WTC11 (cell line): Measurements from ENCODE around the gene GOLGA2. TPM values are rescaled to one million over a fixed set of nuclear protein-coding genes. Genes with fewer than 3 reads are reported as not detected.

Experiments used
- ATAC-seq: fragments of 200-7000 bp; cut with Tn5 transposase; 2 replicates; pipeline ENCODE4 v1.10.0; 2021; ENCODE audit warnings: mild to moderate bottlenecking, moderate library complexity
- CTCF ChIA-PET: fragments of 300-600 bp; sonication (Branson Sonifier 250); formaldehyde crosslinking; loops from one replicate; lab custom pipeline; 2021; ENCODE audit warnings: antibody characterized with exemption; lab: Charles Lee
- POLR2A ChIA-PET: fragments of 350-600 bp; sonication (Branson Sonifier 250); formaldehyde crosslinking; loops from one replicate; lab custom pipeline; 2021; ENCODE audit warnings: antibody characterized with exemption; lab: Charles Lee
- DNase-seq: peaks from one replicate; pipeline ENCODE4 v3.0.0; 2021; ENCODE audit warnings: low spot score
- H3K27ac Mint-ChIP-seq: 2 replicates; pipeline ENCODE4 v1.8.0; 2021; ENCODE audit warnings: mixed read lengths
- H3K27me3 Mint-ChIP-seq: 2 replicates; pipeline ENCODE4 v1.8.0; 2021; ENCODE audit warnings: low read depth, mild to moderate bottlenecking, moderate library complexity, mixed read lengths
- H3K36me3 Mint-ChIP-seq: 2 replicates; pipeline ENCODE4 v1.8.0; 2021; ENCODE audit warnings: mixed read lengths
- H3K4me1 Mint-ChIP-seq: 2 replicates; pipeline ENCODE4 v1.8.0; 2022; ENCODE audit warnings: mixed read lengths
- H3K4me3 Mint-ChIP-seq: 2 replicates; pipeline ENCODE4 v1.8.0; 2021; ENCODE audit warnings: mild to moderate bottlenecking, moderate library complexity, mixed read lengths
- H3K9me3 Mint-ChIP-seq: 2 replicates; pipeline ENCODE4 v1.8.0; 2021; ENCODE audit warnings: mixed read lengths
- JAZF1 ChIP-seq: fragments of 250-450 bp; sonication (Bioruptor Pico); IDR thresholded peaks from 2 replicates; pipeline ENCODE4 v1.9.0; 2021; ENCODE audit warnings: moderate library complexity, mild to moderate bottlenecking, inconsistent platforms
- NR2C2 ChIP-seq: sonication (generic); formaldehyde crosslinking; IDR thresholded peaks from 2 replicates; pipeline ENCODE4 v1.8.0; 2022; ENCODE audit warnings: mild to moderate bottlenecking, missing genetic modification reagents
- NR3C1 ChIP-seq: sonication (generic); formaldehyde crosslinking; conservative IDR thresholded peaks from 2 replicates; pipeline ENCODE4 v1.8.1; 2023; ENCODE audit warnings: low read depth, mild to moderate bottlenecking, missing genetic modification reagents
- ZNF263 ChIP-seq: sonication (generic); formaldehyde crosslinking; IDR thresholded peaks from 2 replicates; pipeline ENCODE4 v1.8.1; 2022; ENCODE audit warnings: low read depth, mild to moderate bottlenecking, moderate library complexity, missing genetic modification reagents
- total RNA-seq: library from RNA; stranded (reverse); gene quantifications from 3 replicates; pipeline ENCODE4 v1.2.3, GENCODE V29; 2021
- TF ChIP-seq, protein P1 (sequence below): fragments of 250-450 bp; sonication (Bioruptor Pico); IDR thresholded peaks from 2 replicates; pipeline ENCODE4 v1.9.0; 2021; ENCODE audit warnings: mild to moderate bottlenecking
- TF ChIP-seq, protein P2 (sequence below): sonication (generic); formaldehyde crosslinking; IDR thresholded peaks from 2 replicates; pipeline ENCODE4 v1.8.0; 2022; ENCODE audit warnings: mild to moderate bottlenecking, missing genetic modification reagents
- TF ChIP-seq, protein P3 (sequence below): fragments of 250-450 bp; sonication (Bioruptor Pico); IDR thresholded peaks from 2 replicates; pipeline ENCODE4 v1.8.0; 2021; ENCODE audit warnings: mild to moderate bottlenecking
- TF ChIP-seq, protein P4 (sequence below): sonication (generic); formaldehyde crosslinking; IDR thresholded peaks from 2 replicates; pipeline ENCODE4 v1.8.0; 2022; ENCODE audit warnings: missing genetic modification reagents

The GOLGA2 gene
- total RNA-seq, 1 experiment from 2014 or later: 66.3 TPM

DNA sequence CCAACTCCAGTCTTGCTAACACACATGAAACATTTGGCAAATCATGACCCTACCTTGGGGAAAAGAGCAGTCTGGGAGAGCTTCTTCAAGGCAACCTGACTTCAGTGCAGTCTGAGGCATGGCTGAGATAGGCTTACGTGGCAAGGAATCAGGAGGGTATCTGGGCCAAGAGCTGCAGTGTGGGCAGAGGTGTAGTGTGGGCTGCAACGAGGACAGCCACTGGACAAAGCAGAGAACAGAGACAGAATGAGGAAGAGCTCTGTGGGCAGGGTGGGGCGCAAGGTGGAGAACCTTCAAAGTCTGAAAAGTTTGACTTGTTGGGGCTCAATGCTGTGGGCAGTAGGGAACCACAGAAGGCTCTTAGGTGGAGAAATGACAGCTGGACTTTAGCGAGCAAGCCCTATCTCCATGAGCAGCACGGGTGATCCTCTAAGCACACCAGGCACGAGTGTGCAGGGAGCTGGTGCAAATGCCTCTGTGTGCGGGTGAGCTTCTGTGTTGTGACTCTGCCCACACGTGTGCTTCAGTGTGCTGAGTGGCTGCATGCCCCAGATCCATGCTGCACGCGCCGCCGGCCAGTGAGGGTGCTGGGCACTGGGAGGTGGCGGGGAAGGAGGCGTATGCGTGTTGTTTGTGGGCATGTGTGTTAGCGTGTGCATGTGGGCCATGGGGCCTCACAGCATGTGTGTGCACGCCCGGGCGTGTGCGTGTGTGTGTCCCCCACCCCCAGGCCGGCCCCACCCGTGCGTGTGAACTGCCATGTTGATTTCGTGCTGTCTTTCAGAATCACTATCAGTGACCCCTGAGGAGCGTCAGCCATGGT lies 23.3 kb downstream of the GOLGA2 start:
- ChIA-PET CTCF (interaction anchor here (1.1 to 2.9 kb wide), 3 partner anchors 12 to 128 kb away, joined by 3 to 14 read pairs (median 5); no protein-coding TSS in a partner anchor), POLR2A (interaction anchor here (0.5 kb wide), 1 partner anchor 430 kb away, joined by 3 read pairs; no protein-coding TSS in a partner anchor)
- H3K27ac Mint-ChIP-seq: no peak overlapping the region; the same call in 1 of the 2 replicates
- peaks cover 5% of the 10 kb centered on the region for H3K36me3 Mint-ChIP-seq
- peaks cover 9% of the 10 kb centered on the region for H3K27me3 Mint-ChIP-seq
- peak overlapping the region; percentile 87; the same call in 1 of the 2 replicates for H3K4me3 Mint-ChIP-seq
- H3K4me1 Mint-ChIP-seq: peaks cover 39% of the 10 kb centered on the region
- DNase-seq (no peak), ATAC-seq (no peak)
- TF ChIP-seq NR2C2: no peak
- H3K9me3 Mint-ChIP-seq: no peaks in the 10 kb centered on the region

DNA sequence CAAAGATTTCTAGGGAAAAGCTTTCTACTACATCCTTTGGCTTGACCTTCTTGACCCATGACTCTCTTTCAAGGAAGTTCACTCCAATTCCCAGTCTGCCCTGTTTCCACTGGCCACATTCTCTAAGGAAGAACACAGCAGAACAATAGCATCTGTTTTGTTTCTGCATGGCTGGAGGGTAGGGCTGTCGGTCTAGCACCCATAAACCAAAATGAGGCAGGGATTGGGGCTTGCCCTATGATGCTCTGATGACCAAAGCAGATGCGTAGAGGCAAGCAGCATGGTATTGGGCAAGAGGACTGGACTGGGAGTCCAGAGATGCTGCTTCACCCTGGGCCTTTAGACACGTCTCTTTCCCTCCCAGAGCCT lies 24.1 kb downstream of the GOLGA2 start:
- H3K9me3 Mint-ChIP-seq: no peaks in the 10 kb centered on the region
- CTCF ChIA-PET: interaction anchor here (0.7 to 0.9 kb wide), 2 partner anchors 8 to 53 kb away, joined by 3 read pairs; no protein-coding TSS in a partner anchor
- peaks cover 4% of the 10 kb centered on the region for H3K36me3 Mint-ChIP-seq
- POLR2A ChIA-PET: no interaction called here
- H3K27ac Mint-ChIP-seq: no peak overlapping the region
- TF ChIP-seq, protein P1, sequence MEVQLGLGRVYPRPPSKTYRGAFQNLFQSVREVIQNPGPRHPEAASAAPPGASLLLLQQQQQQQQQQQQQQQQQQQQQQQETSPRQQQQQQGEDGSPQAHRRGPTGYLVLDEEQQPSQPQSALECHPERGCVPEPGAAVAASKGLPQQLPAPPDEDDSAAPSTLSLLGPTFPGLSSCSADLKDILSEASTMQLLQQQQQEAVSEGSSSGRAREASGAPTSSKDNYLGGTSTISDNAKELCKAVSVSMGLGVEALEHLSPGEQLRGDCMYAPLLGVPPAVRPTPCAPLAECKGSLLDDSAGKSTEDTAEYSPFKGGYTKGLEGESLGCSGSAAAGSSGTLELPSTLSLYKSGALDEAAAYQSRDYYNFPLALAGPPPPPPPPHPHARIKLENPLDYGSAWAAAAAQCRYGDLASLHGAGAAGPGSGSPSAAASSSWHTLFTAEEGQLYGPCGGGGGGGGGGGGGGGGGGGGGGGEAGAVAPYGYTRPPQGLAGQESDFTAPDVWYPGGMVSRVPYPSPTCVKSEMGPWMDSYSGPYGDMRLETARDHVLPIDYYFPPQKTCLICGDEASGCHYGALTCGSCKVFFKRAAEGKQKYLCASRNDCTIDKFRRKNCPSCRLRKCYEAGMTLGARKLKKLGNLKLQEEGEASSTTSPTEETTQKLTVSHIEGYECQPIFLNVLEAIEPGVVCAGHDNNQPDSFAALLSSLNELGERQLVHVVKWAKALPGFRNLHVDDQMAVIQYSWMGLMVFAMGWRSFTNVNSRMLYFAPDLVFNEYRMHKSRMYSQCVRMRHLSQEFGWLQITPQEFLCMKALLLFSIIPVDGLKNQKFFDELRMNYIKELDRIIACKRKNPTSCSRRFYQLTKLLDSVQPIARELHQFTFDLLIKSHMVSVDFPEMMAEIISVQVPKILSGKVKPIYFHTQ (CRISPR knock-in tag): no peak
- TF ChIP-seq, protein P2, sequence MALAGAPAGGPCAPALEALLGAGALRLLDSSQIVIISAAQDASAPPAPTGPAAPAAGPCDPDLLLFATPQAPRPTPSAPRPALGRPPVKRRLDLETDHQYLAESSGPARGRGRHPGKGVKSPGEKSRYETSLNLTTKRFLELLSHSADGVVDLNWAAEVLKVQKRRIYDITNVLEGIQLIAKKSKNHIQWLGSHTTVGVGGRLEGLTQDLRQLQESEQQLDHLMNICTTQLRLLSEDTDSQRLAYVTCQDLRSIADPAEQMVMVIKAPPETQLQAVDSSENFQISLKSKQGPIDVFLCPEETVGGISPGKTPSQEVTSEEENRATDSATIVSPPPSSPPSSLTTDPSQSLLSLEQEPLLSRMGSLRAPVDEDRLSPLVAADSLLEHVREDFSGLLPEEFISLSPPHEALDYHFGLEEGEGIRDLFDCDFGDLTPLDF (CRISPR knock-in tag): no peak
- TF ChIP-seq JAZF1 (CRISPR knock-in tag) (no peak), ZNF263 (CRISPR knock-in tag) (no peak)
- TF ChIP-seq, protein P3, sequence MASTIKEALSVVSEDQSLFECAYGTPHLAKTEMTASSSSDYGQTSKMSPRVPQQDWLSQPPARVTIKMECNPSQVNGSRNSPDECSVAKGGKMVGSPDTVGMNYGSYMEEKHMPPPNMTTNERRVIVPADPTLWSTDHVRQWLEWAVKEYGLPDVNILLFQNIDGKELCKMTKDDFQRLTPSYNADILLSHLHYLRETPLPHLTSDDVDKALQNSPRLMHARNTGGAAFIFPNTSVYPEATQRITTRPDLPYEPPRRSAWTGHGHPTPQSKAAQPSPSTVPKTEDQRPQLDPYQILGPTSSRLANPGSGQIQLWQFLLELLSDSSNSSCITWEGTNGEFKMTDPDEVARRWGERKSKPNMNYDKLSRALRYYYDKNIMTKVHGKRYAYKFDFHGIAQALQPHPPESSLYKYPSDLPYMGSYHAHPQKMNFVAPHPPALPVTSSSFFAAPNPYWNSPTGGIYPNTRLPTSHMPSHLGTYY (CRISPR knock-in tag): no peak
- H3K4me3 Mint-ChIP-seq: peak overlapping the region; percentile 87
- no peak for DNase-seq
- no peak for ATAC-seq
- H3K4me1 Mint-ChIP-seq: peaks cover 39% of the 10 kb centered on the region
- peaks cover 9% of the 10 kb centered on the region for H3K27me3 Mint-ChIP-seq

DNA sequence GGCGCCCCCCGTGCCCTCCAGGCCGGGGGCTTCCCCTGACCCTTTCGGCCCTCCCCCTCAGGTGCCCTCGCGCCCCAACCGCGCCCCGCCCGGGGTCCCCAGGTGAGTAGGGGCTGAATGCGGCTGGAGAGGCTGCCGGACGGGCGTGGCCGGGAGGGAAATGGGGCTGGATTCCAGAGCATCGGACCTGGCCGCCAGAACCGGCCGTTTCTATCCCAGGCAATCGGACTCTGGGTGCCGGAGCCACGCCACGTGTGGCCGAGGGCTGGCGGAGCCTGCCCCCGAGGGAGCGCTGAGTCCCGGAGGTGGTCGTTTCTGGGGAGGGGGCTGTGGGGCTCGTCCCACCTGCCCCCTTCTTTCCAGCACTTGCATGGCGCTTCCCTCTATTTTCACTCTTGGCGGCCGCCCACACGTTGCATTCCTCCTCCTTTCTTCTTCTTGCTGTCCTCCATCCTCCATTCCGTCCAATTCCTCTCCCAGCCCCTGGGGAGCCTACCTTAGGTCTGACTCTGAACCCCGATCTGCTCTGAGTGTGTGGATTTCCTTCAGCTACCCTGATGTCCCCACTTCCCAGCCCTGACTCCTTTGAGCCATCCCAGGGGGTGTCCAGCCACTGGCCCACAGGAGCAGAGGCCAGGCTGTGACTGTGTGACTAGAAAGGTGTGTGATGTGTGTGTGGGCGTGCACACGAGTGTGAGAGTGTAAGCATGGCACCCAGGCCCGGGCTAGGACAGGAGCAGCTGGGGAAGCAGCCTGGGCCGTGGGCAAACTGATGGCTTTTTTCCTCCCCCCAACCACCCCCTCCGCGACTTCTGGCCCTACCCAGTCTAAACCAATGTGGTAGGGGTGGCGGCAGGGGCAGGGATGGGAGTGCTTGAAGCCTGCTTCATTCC lies 24.7 kb downstream of the GOLGA2 start:
- Mint-ChIP-seq H3K27me3 (peaks cover 9% of the 10 kb centered on the region), H3K36me3 (peaks cover 4% of the 10 kb centered on the region), H3K4me3 (peak overlapping the region; percentile 87), H3K9me3 (no peaks in the 10 kb centered on the region)
- DNase-seq (peak; percentile 54), ATAC-seq (peak; percentile 7)
- CTCF ChIA-PET: interaction anchor here (0.5 to 1.9 kb wide), 25 partner anchors 9 to 188 kb away, joined by 3 to 23 read pairs (median 4); partner anchors contain the start of genes CERCAM, CIZ1, GOLGA2 and SWI5
- no peak for TF ChIP-seq NR3C1
- TF ChIP-seq, protein P4, sequence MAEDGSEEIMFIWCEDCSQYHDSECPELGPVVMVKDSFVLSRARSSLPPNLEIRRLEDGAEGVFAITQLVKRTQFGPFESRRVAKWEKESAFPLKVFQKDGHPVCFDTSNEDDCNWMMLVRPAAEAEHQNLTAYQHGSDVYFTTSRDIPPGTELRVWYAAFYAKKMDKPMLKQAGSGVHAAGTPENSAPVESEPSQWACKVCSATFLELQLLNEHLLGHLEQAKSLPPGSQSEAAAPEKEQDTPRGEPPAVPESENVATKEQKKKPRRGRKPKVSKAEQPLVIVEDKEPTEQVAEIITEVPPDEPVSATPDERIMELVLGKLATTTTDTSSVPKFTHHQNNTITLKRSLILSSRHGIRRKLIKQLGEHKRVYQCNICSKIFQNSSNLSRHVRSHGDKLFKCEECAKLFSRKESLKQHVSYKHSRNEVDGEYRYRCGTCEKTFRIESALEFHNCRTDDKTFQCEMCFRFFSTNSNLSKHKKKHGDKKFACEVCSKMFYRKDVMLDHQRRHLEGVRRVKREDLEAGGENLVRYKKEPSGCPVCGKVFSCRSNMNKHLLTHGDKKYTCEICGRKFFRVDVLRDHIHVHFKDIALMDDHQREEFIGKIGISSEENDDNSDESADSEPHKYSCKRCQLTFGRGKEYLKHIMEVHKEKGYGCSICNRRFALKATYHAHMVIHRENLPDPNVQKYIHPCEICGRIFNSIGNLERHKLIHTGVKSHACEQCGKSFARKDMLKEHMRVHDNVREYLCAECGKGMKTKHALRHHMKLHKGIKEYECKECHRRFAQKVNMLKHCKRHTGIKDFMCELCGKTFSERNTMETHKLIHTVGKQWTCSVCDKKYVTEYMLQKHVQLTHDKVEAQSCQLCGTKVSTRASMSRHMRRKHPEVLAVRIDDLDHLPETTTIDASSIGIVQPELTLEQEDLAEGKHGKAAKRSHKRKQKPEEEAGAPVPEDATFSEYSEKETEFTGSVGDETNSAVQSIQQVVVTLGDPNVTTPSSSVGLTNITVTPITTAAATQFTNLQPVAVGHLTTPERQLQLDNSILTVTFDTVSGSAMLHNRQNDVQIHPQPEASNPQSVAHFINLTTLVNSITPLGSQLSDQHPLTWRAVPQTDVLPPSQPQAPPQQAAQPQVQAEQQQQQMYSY: 0 out of 2 replicates have a peak, but pooled peaks have one; percentile 10
- TF ChIP-seq, all 79 proteins: peak for 1
- POLR2A ChIA-PET: interaction anchor here (0.8 to 2.0 kb wide), 5 partner anchors 10 to 120 kb away, joined by 3 to 9 read pairs (median 4); partner anchors contain the start of genes GOLGA2, SWI5 and URM1
- H3K4me1 Mint-ChIP-seq: peaks cover 39% of the 10 kb centered on the region
- no peak overlapping the region; the same call in 1 of the 2 replicates for H3K27ac Mint-ChIP-seq
